H1 (cell line): Measurements from ENCODE around the gene PET100. TPM values are rescaled to one million over a fixed set of nuclear protein-coding genes. Genes with fewer than 3 reads are reported as not detected.

Experiments
- CTCF ChIA-PET: fragments of 300-600 bp; sonication (Branson Sonifier 250); formaldehyde crosslinking; loops from one replicate; lab custom pipeline; 2021; ENCODE audit not compliant: partially characterized antibody; lab: Charles Lee
- POLR2A ChIA-PET: fragments of 300-600 bp; sonication (Branson Sonifier 250); formaldehyde crosslinking; loops from one replicate; lab custom pipeline; 2021; ENCODE audit warnings: inconsistent platforms; ENCODE audit not compliant: partially characterized antibody; lab: Charles Lee
- DNase-seq, 2 experiments: peaks; one replicate each; pipeline versions ENCODE4 v3.0.0 to v3.0.0-alpha.2; 2010 to 2022; ENCODE audit warnings: low spot score in 2 of 2, low read depth in 1 of 2, mixed read lengths in 1 of 2
- FAIRE-seq: peaks from 2 replicates; lab custom pipeline; 2011; peaks lifted over from hg19 to GRCh38; lab: Jason Lieb, UNC
- H2AFZ ChIP-seq: 2 replicates; pipeline ENCODE4 v1.8.1; 2012; ENCODE audit warnings: low read length, inconsistent platforms
- H2AK5ac ChIP-seq: 2 replicates; pipeline ENCODE4 v1.6.1; 2013; ENCODE audit warnings: low read depth, low read length
- H2BK120ac ChIP-seq: replicated peaks from 2 replicates; pipeline ENCODE3; 2013; ENCODE audit warnings: low read depth, low read length, inconsistent platforms
- H2BK12ac ChIP-seq: 2 replicates; pipeline ENCODE4 v1.6.1; 2013; ENCODE audit warnings: low read depth, low read length
- H2BK15ac ChIP-seq: 2 replicates; pipeline ENCODE4 v1.6.1; 2013; ENCODE audit warnings: low read length
- H2BK20ac ChIP-seq: 2 replicates; pipeline ENCODE4 v1.6.1; 2013; ENCODE audit warnings: low read length
- H2BK5ac ChIP-seq: 2 replicates; pipeline ENCODE4 v1.6.1; 2013; ENCODE audit warnings: low read depth, low read length
- H3K14ac ChIP-seq: 2 replicates; pipeline ENCODE4 v1.6.1; 2013; ENCODE audit warnings: inconsistent platforms; ENCODE audit not compliant: insufficient read length
- H3K18ac ChIP-seq: 2 replicates; pipeline ENCODE4 v1.6.1; 2013; ENCODE audit warnings: low read length; ENCODE audit errors: extremely low read depth
- H3K23ac ChIP-seq: 2 replicates; pipeline ENCODE4 v1.6.1; 2013; ENCODE audit warnings: inconsistent platforms; ENCODE audit not compliant: insufficient read length
- H3K23me2 ChIP-seq: 2 replicates; pipeline ENCODE4 v1.6.1; 2013; ENCODE audit warnings: low read depth, low read length
- H3K27ac ChIP-seq: 2 replicates; pipeline ENCODE4 v1.6.1; 2011; ENCODE audit warnings: low read depth, low read length, inconsistent platforms
- H3K27me3 ChIP-seq, 4 experiments: replicated peaks in 1 of 4; 1 replicate in 1 of 4; 2 replicates in 3 of 4; pipeline versions ENCODE4 v1.6.1 to v1.8.1; 2011 to 2013; ENCODE audit warnings: low read length in 3 of 4, mild to moderate bottlenecking in 3 of 4, inconsistent platforms in 2 of 4, mixed read lengths in 2 of 4, moderate library complexity in 1 of 4; ENCODE audit not compliant: control insufficient read depth in 3 of 4, insufficient read depth in 3 of 4; ENCODE audit errors: extremely low read depth in 1 of 4
- H3K36me3 ChIP-seq, 4 experiments: 2 replicates each; pipeline versions ENCODE4 v1.6.1 to v1.8.1; 2011 to 2013; ENCODE audit warnings: mild to moderate bottlenecking in 4 of 4, low read length in 3 of 4, moderate library complexity in 2 of 4, control low read depth in 1 of 4, inconsistent platforms in 1 of 4; ENCODE audit not compliant: insufficient read depth in 4 of 4, control insufficient read depth in 2 of 4
- H3K4ac ChIP-seq: replicated peaks from 2 replicates; pipeline ENCODE3; 2013; ENCODE audit warnings: low read length, low read depth, mixed read lengths, inconsistent platforms; ENCODE audit not compliant: insufficient read length
- H3K4me1 ChIP-seq, 4 experiments: replicated peaks in 1 of 4; 1 replicate in 1 of 4; 2 replicates in 3 of 4; pipeline versions ENCODE4 v1.6.1 to v1.8.1; 2011 to 2013; ENCODE audit warnings: low read length in 3 of 4, inconsistent platforms in 2 of 4, mixed read lengths in 1 of 4; ENCODE audit not compliant: insufficient read depth in 4 of 4, control insufficient read depth in 3 of 4
- H3K4me2 ChIP-seq, 2 experiments: 2 replicates each; pipeline versions ENCODE4 v1.6.1 to v1.8.1; 2011 to 2013; ENCODE audit warnings: low read depth in 2 of 2, low read length in 2 of 2, control low read depth in 1 of 2, inconsistent platforms in 1 of 2, mild to moderate bottlenecking in 1 of 2; ENCODE audit not compliant: insufficient read depth in 1 of 2
- H3K4me3 ChIP-seq, 4 experiments: fragments of 200-600, 300-600 bp in 1 of 4; sonication (generic), shearing (Covaris generic), sonication (Bioruptor Twin) in 1 of 4; 2 replicates each; pipeline versions ENCODE4 v1.5.1 to v1.8.1; 2011 to 2016; ENCODE audit warnings: low read length in 4 of 4, low read depth in 3 of 4, control low read depth in 2 of 4, inconsistent platforms in 2 of 4, mild to moderate bottlenecking in 2 of 4, mixed read lengths in 1 of 4, moderate library complexity in 1 of 4; ENCODE audit not compliant: insufficient read depth in 2 of 4; ENCODE audit errors: extremely low read depth in 1 of 4
- H3K56ac ChIP-seq: replicated peaks from 2 replicates; pipeline ENCODE3; 2013; ENCODE audit warnings: low read depth, mild to moderate bottlenecking, mixed read lengths, low read length, inconsistent platforms; ENCODE audit not compliant: insufficient read length
- H3K79me1 ChIP-seq: 2 replicates; pipeline ENCODE4 v1.6.1; 2013; ENCODE audit warnings: low read depth, low read length, control low read depth
- H3K79me2 ChIP-seq, 2 experiments: 2 replicates each; pipeline versions ENCODE4 v1.6.1 to v1.8.1; 2012 to 2013; ENCODE audit warnings: low read length in 2 of 2, mild to moderate bottlenecking in 2 of 2, inconsistent platforms in 1 of 2; ENCODE audit not compliant: insufficient read depth in 2 of 2, control insufficient read depth in 1 of 2
- H3K9ac ChIP-seq, 4 experiments: replicated peaks in 1 of 4; 1 replicate in 1 of 4; 2 replicates in 3 of 4; pipeline versions ENCODE4 v1.6.1 to v1.8.1; 2011 to 2013; ENCODE audit warnings: low read depth in 3 of 4, low read length in 3 of 4, control low read depth in 2 of 4, mild to moderate bottlenecking in 2 of 4, moderate library complexity in 2 of 4, inconsistent platforms in 1 of 4; ENCODE audit errors: extremely low read depth in 1 of 4
- H3K9me3 ChIP-seq, 2 experiments: 2 replicates each; pipeline versions ENCODE4 v1.6.1 to v1.8.1; 2012 to 2013; ENCODE audit warnings: mild to moderate bottlenecking in 2 of 2, moderate library complexity in 2 of 2, control low read depth in 1 of 2, inconsistent platforms in 1 of 2, low read depth in 1 of 2, low read length in 1 of 2, mixed read lengths in 1 of 2; ENCODE audit not compliant: insufficient read depth in 2 of 2
- H4K20me1 ChIP-seq, 2 experiments: replicated peaks in 1 of 2; 2 replicates each; pipeline versions ENCODE3 to v1.8.1; 2011 to 2013; ENCODE audit warnings: inconsistent platforms in 2 of 2, low read length in 2 of 2, mild to moderate bottlenecking in 1 of 2; ENCODE audit not compliant: insufficient read depth in 2 of 2, control insufficient read depth in 1 of 2
- H4K5ac ChIP-seq: 2 replicates; pipeline ENCODE4 v1.6.1; 2013; ENCODE audit warnings: low read length, low read depth, mixed read lengths, inconsistent platforms; ENCODE audit not compliant: insufficient read length
- H4K8ac ChIP-seq: 2 replicates; pipeline ENCODE4 v1.8.0; 2013; ENCODE audit warnings: mild to moderate bottlenecking, moderate library complexity, low read length, inconsistent platforms; ENCODE audit not compliant: insufficient read depth; ENCODE audit errors: extremely low read depth
- H4K91ac ChIP-seq: replicated peaks from 2 replicates; pipeline ENCODE3; 2013; ENCODE audit warnings: low read length, mixed read lengths, inconsistent platforms; ENCODE audit not compliant: insufficient read length
- EP300 ChIP-seq, 2 experiments: IDR thresholded peaks; 1 replicate in 1 of 2; 2 replicates in 1 of 2; pipeline ENCODE4 v1.6.1; 2011 to 2012; ENCODE audit warnings: low read depth in 2 of 2, low read length in 2 of 2, mild to moderate bottlenecking in 2 of 2, borderline replicate concordance in 1 of 2, inconsistent platforms in 1 of 2, moderate library complexity in 1 of 2
- FOSL1 ChIP-seq: IDR thresholded peaks from 2 replicates; pipeline ENCODE4 v1.6.1; 2011; ENCODE audit warnings: mild to moderate bottlenecking, low read depth, low read length, moderate library complexity; ENCODE audit not compliant: insufficient read depth
- HDAC2 ChIP-seq, 2 experiments: fragments of 300-600 bp in 1 of 2; sonication (generic) in 1 of 2; IDR thresholded peaks; 2 replicates each; pipeline ENCODE4 v1.6.1; 2011 to 2012; ENCODE audit warnings: low read depth in 2 of 2, low read length in 2 of 2, mild to moderate bottlenecking in 2 of 2, moderate library complexity in 2 of 2, borderline replicate concordance in 1 of 2, inconsistent platforms in 1 of 2
- PHF8 ChIP-seq: fragments of 200-600 bp; sonication (generic); conservative IDR thresholded peaks from 2 replicates; pipeline ENCODE4 v1.7.1; 2012; ENCODE audit warnings: low read depth, mild to moderate bottlenecking, inconsistent platforms, low read length, moderate library complexity
- POLR2A ChIP-seq, 2 experiments: IDR thresholded peaks; 1 replicate in 1 of 2; 2 replicates in 1 of 2; pipeline ENCODE4 v1.6.1; 2011; ENCODE audit warnings: low read depth in 2 of 2, low read length in 2 of 2, mild to moderate bottlenecking in 2 of 2; ENCODE audit errors: control extremely low read depth in 1 of 2
- RFX5 ChIP-seq: IDR thresholded peaks from 2 replicates; pipeline ENCODE4 v1.6.1; 2011; ENCODE audit warnings: low read depth, low read length, improper control_type of control experiment, borderline replicate concordance
- SIRT6 ChIP-seq: IDR thresholded peaks from one replicate; pipeline ENCODE4 v1.7.1; 2012; ENCODE audit warnings: low read length, inconsistent platforms
- SUZ12 ChIP-seq: fragments of 200-600 bp; sonication (generic); IDR thresholded peaks from 2 replicates; pipeline ENCODE4 v1.6.1; 2012; ENCODE audit warnings: mild to moderate bottlenecking, inconsistent platforms, low read length, moderate library complexity, mixed read lengths
- TCF12 ChIP-seq: IDR thresholded peaks from 2 replicates; pipeline ENCODE4 v1.6.1; 2011; ENCODE audit warnings: low read depth, mild to moderate bottlenecking, low read length
- WGBS, 2 experiments: shearing (Covaris generic) in 1 of 2; methylation state at CpG; one replicate each; pipeline versions ENCODE4 v1.1.6 to v1.1.7; 2013 to 2015; ENCODE audit warnings: low lambda C conversion rate in 2 of 2, mixed read lengths in 2 of 2, inconsistent platforms in 1 of 2, low coverage in 1 of 2, missing lambda C conversion rate in 1 of 2; ENCODE audit not compliant: insufficient replicate concordance in 2 of 2, insufficient coverage in 1 of 2, insufficient read length in 1 of 2; ENCODE audit errors: extremely low coverage in 1 of 2, missing lambda C conversion rate in 1 of 2; 5-methylcytosine and 5-hydroxymethylcytosine counted together
- polyA plus RNA-seq, 7 experiments: library from polyadenylated mRNA; depleted of rRNA in 3 of 7; stranded (reverse) in 5 of 7; unstranded in 2 of 7; fragments of >200 nt in 5 of 7; fragments of 200-250 nt in 2 of 7; gene quantifications; 1 replicate in 5 of 7; 2 replicates in 1 of 7; 4 replicates in 1 of 7; pipeline versions ENCODE4 v1.2.1 to v1.2.3, GENCODE V29; 2011 to 2013; ENCODE audit warnings: missing spikeins in 2 of 7, mixed read lengths in 2 of 7
- total RNA-seq: library from RNA; stranded (reverse); fragmentation: NEBNext Ultra II Directional; extraction: Animal tissue kit (Norgen Biotek cat#: 25700); gene quantifications from 2 replicates; pipeline ENCODE4 v1.2.1, GENCODE V29; 2021
- TF ChIP-seq, protein P1 (sequence below): IDR thresholded peaks from 2 replicates; pipeline ENCODE4 v1.6.1; 2012; ENCODE audit warnings: inconsistent platforms
- TF ChIP-seq, protein P2 (sequence below): IDR thresholded peaks from 2 replicates; pipeline ENCODE4 v1.6.1; 2011; ENCODE audit warnings: low read length, improper control_type of control experiment

Gene PET100
- total and polyA plus RNA-seq, 2 of the 8 experiments (the other 6 are each of a cell fraction or from before 2014, with no cell fraction given): 80.8 to 105 TPM

DNA sequence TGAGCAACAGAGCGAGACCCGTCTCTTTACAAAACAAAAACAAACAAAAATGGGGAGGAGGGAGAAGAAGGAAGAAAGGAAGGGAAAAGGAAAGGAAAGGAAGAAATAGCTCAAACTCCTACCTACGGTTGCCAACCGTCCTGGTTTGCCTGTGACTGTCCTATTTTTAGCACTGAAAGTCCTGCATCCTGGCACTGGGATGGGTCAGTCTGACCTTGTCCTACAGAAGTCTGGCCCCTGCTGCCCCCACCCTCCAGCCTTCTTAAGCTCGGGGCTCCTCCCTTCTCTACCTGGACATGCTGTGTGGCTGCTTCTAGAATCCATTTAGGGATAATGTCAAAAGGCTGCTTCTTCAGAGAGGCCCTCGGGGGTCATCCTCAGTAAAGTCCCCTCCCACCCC lies 6.1 kb downstream of the PET100 start:
- H3K4me1 ChIP-seq: peaks cover 0 to 6% (median under 1%) of the 10 kb centered on the region in 4 experiments; a peak in 3 of 7 replicates
- ChIA-PET POLR2A (interaction anchor here (0.8 to 5.7 kb wide), 3 partner anchors 12 to 58 kb away, joined by 3 to 34 read pairs (median 3); no protein-coding TSS in a partner anchor), CTCF (interaction anchor here (1.0 to 1.7 kb wide), 5 partner anchors 39 to 164 kb away, joined by 3 to 7 read pairs (median 5); partner anchors contain the start of gene TRAPPC5)
- H2BK20ac ChIP-seq: no peak overlapping the region
- no peak overlapping the region for H3K18ac ChIP-seq
- no peak overlapping the region for H2BK5ac ChIP-seq
- H3K36me3 ChIP-seq: peaks cover 0 to 6% (median 0%) of the 10 kb centered on the region in 4 experiments; a peak in 3 of 8 replicates
- peaks cover 3 to 19% (median 16%) of the 10 kb centered on the region in 4 experiments for H3K27me3 ChIP-seq
- H3K4me2 ChIP-seq: no peak overlapping the region; a peak in 1 of 4 replicates
- no peak overlapping the region for H3K4me3 ChIP-seq
- H3K56ac ChIP-seq: no peak overlapping the region
- H2AFZ ChIP-seq: no peak overlapping the region
- H4K5ac ChIP-seq: no peak overlapping the region
- no peak overlapping the region for H3K23ac ChIP-seq
- 0 out of 2 replicates have a peak overlapping the region, but pooled peaks have one; percentile 11 for H2AK5ac ChIP-seq
- peaks cover 5% of the 10 kb centered on the region; the same call in 1 of the 2 replicates for H3K23me2 ChIP-seq
- H2BK15ac ChIP-seq: no peak overlapping the region
- H2BK12ac ChIP-seq: no peak overlapping the region
- no peaks in the 10 kb centered on the region; a peak in 1 of 4 replicates for H3K9me3 ChIP-seq
- no peak overlapping the region for H4K8ac ChIP-seq
- peaks cover 2% of the 10 kb centered on the region for H3K79me1 ChIP-seq
- FAIRE-seq (no peak), DNase-seq (no peak)
- no peak overlapping the region for H4K91ac ChIP-seq
- no peak overlapping the region for H3K27ac ChIP-seq
- H3K9ac ChIP-seq: no peak overlapping the region
- no peak overlapping the region for H3K4ac ChIP-seq
- H3K14ac ChIP-seq: no peak overlapping the region
- H2BK120ac ChIP-seq: no peak overlapping the region
- WGBS, 2 experiments: 80% methylated on average over 6 of the region's 6 CpGs; no CpG with 5 or more reads in 1 of the 2 experiments
- peaks cover 3 to 14% of the 10 kb centered on the region in 2 experiments for H4K20me1 ChIP-seq
- H3K79me2 ChIP-seq: peaks cover 3% of the 10 kb centered on the region in 2 experiments; a peak in 3 of 4 replicates
- TF ChIP-seq PHF8 (no peak), TCF12 (no peak), EP300 (IDR thresholded peaks at IDR 0.05; ENCODE audit: borderline replicate concordance in 1 of 2, low read depth in 2 of 2, low read length in 2 of 2) (no peak), SIRT6 (no peak), RFX5 (no peak), POLR2A (IDR thresholded peaks at IDR 0.05; ENCODE audit: control extremely low read depth in 1 of 2, low read depth in 2 of 2, low read length in 2 of 2) (no peak), HDAC2 (IDR thresholded peaks at IDR 0.05; ENCODE audit: borderline replicate concordance in 1 of 2, low read depth in 2 of 2, low read length in 2 of 2) (no peak), FOSL1 (no peak), SUZ12 (no peak)
- TF ChIP-seq, protein P1, sequence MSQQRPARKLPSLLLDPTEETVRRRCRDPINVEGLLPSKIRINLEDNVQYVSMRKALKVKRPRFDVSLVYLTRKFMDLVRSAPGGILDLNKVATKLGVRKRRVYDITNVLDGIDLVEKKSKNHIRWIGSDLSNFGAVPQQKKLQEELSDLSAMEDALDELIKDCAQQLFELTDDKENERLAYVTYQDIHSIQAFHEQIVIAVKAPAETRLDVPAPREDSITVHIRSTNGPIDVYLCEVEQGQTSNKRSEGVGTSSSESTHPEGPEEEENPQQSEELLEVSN: no peak
- TF ChIP-seq, protein P2, sequence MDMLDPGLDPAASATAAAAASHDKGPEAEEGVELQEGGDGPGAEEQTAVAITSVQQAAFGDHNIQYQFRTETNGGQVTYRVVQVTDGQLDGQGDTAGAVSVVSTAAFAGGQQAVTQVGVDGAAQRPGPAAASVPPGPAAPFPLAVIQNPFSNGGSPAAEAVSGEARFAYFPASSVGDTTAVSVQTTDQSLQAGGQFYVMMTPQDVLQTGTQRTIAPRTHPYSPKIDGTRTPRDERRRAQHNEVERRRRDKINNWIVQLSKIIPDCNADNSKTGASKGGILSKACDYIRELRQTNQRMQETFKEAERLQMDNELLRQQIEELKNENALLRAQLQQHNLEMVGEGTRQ: no peak
